ENCODE measurements around the gene GPI.

Gene GPI

DNA sequence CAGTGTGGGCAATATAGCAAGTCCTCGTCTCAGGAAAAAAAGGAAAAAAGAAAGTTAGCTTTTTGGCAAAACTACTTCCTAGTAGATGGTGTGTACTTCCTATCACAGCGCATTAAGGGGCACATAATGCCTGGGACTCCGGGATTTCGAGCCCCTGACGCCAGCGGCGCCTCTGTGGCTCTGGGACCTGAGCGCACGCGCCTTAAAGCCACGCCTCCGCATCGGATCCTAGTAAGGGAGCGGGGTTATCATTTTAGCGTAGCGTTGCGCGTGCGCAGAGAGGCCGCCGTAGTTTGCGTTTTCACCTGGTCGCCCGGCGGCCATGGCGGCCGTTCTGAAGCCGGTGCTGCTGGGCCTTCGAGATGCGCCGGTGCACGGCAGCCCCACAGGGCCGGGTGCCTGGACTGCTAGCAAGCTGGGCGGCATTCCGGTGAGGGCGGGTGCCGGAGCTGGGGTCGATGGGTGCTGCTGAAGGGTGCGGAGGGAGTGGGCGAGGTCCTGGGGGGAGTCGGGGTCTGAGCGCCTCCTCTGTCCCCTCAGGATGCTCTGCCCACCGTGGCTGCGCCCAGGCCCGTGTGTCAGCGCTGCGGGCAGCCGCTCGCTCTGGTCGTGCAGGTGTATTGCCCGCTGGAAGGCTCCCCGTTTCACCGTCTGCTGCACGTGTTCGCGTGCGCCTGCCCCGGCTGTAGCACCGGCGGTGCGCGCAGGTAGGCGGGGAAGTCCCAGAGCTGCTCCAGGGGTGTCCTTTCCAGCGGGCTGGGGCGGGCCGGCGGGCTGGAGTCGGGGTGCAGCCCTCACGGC lies 39.3 kb downstream of the GPI start, which contains the start of gene PDCD2L:
TSS of gene PDCD2L (plus strand) at position 291 of the 801 bp plus-strand sequence. CDS start at position 323, 32 bp downstream.
- peak; percentile 93 for DNase-seq (ENCODE audit: low read depth)

DNA sequence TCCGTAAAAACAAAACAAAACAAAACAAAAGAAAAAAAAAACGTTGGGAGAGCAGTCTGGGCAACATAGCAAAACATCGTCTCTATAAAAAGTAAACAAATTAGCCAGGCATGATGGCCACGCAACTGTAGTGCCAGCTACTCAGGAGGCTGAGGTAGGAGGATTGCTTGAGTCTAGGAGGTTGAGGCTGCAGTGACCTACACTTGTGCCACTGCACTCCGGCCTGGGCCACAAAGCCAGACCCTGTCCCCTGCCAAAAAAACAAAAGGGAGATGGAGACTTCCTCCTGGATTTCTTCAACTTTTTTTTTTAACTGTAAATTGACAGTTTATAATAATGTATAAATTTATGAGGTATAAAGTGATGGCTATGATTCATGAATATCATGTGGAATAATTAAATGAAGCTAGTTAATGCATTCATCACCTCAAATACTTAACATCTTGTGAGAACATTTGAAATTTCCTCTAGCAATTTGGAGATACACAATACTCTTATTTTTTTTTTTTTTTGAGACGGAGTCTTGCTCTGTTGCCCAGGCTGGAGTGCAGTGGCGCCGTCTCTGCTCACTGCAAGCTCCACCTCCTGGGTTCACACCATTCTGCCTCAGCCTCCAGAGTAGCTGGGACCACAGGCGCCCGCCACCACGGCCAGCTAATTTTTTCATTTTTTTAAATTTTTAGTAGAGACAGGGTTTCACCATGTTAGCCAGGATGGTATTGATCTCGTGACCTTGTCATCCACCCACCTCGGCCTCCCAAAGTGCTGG lies 41.1 kb downstream of the GPI start:
- no peak for DNase-seq (ENCODE audit: low read depth)

DNA sequence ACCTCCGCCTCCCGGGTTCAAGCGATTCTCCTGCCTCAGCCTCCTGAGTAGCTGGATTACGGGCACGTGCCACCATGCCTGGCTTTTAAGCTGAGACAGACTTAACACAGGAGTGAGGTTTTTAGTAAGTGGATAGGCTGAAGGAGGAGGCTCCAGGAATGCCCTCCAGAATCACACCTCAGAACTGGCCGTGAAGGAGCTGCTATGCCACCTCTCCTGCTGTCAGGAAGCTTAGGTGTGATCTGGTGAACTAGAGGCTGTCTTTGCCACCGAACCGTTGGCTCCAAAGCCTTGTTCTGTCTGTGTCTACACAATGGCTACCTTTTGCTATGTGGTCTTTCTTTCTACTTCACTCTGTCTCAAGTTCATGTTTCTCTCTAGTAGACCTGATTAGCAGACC lies 43.4 kb downstream of the GPI start:
- no peak for DNase-seq (ENCODE audit: low read depth)

DNA sequence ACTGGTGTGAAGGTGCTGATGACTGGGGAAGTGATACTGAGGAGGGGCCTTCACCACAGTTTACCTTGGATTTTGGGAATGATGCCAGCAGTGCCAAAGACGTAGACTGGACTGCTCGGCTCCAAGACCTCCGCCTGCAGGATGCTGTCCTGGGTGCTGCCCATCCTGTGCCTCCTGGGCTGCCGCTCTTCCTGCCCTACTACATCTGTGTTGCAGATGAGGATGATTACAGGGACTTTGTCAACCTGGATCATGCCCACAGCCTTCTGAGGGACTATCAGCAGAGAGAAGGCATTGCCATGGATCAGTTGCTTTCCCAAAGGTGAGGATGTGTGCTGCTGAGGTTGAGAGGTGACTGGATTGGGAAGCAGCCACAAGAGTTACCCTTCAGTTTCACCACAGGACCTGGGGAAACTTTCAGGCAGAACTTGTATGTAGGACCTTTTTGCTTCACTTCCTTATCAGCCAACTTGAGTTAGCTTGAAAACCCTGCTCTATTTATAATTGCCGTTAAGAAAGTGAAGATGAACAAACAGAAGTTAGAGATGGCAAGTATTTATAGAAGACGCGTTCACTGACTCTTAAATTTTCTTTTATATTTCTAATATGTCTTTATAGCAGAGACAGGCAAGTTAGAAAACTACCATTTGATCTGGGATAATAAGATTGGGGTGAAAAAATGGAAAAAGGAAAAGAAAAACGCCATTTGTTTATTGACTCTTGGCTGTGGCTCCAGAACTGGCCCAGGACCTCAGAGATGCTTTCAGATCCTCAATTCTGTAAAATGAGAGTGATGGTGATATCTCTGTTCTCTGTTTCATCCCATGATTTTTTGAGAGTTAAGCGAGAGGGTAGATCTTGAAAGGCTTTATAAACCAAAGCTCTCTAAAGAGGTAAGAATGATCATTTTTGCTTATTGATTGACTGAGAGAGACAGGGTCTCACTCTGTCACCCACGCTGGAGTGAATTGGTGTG lies 44.5 kb downstream of the GPI start:
- no peak for DNase-seq (ENCODE audit: low read depth)

DNA sequence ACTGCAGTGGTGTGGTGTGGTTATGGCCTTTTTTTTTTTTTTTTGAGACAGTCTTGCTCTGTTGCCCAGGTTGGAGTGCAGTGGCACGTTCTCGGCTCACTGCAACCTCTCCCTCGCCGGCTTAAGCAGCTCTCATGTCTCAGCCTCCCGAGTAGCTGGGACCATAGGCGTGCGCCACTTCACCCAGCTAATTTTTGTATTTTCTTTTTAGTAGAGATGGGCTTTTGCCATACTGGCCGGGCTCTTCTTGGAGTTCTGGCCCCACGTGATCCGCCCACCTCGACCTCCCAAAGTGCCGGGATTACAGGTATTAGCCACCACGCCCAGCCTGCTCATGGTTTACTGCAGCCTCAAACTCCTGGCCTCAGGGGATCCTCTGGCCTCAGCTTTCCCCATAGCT lies 46.2 kb downstream of the GPI start:
- DNase-seq (ENCODE audit: low read depth), result no peak

DNA sequence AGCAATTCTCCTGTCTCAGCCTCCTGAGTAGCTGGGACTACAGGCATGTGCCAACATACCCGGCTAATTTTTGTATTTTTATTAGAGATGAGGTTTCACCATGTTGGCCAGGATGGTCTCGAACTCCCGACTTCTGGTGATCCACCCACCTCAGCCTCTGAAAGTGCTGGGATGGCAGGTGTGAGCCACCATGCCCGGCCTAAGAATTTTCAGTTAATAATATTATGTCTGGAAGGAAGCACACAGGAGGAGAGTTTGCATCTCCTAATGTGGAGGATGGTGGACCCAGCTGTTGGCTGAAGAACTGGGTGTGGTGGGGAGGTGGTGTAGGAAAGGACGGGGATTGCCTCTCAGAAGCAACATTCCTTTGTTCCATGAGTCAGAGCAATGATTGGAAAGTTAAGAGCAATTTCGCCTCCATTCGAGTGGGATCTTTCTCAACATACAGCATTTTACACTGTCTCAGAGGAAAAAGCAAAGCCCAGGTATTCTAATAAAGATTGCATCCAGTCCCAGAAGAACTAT lies 51.1 kb downstream of the GPI start:
- peak; percentile 35 for DNase-seq (ENCODE audit: low read depth)

DNA sequence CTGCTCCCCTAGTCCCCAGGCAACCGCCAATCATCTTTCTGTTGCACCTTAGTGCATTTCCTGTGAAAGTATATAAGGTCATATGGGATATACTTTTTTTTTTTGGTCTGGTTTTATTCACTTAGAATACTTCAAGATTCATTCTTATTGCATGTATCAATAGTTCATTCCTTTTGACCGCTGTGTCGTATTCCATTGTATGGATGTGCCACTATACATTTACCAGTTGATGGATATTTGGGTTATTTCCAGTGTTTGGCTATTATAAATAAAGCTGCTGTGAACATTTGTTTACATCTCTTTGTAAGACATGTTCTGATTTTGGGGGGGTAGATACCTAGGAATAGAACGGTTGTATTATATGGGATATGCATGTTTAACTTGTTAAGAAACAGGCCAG lies 53.3 kb downstream of the GPI start:
- no peak for DNase-seq (ENCODE audit: low read depth)

DNA sequence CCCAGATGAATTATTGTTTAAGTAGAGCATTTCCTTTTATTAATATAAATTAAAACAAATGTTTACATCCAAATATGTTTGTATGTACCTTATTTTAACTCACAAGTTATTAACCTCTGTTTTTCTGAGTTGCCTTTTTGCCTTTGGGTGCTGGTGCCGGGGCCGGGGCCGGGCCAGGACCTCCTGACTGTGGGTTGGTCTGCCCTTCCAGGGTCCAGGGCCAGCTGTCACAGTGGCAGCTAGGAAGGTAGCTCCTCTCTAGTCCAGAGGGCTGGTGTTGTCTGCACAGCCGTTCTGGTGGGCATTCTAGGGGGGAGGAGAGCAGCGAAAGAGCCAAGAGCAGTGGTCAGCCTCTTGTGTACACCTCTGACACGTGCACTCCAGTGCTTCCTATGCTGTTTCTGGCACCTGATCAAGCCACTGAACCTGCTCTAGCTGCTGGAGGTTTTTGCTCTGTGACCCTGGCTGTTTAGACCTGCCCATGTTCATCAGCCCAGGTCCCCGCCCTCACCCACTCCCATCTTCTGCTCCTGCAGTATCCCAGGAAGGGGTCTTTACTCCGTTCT lies 61.2 kb downstream of the GPI start:
- DNase-seq (ENCODE audit: low read depth), result no peak

DNA sequence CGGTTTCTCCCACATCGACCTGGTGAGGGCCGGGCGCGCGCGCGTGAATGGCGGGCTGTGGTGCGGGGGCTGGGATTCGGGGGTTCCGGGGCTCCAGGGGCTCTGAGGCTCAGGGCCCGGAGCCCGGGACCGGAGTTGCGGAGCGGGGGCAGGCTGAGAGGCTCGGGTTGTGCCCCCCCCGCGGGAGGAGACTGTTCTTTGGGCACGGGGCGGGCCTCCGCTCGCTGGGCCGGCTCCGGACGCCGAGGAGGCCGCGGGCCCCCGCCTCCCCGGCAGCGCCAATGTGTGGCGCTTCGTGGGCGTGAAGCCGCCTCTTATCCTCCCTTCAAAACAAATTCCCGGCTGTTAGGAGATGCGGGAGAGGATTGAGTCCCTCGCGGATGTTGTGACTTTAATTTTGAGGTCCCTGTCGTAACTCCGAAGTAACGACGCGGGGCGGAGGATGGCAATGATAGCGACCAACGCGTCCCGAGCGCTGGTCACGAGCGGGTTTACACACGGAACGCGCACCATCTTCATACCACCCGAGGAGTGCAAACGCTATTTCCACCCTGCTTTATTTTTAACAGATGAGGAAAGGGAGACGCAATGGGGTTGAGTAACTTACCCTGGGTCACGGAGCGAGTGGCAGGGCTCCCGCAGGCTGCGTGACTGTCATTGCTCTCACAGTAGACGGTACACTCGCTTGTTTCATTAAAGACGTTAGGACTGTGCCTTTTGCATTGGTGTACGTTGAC lies 63.7 kb downstream of the GPI start:
- DNase-seq (ENCODE audit: low read depth), result peak; percentile 44

DNA sequence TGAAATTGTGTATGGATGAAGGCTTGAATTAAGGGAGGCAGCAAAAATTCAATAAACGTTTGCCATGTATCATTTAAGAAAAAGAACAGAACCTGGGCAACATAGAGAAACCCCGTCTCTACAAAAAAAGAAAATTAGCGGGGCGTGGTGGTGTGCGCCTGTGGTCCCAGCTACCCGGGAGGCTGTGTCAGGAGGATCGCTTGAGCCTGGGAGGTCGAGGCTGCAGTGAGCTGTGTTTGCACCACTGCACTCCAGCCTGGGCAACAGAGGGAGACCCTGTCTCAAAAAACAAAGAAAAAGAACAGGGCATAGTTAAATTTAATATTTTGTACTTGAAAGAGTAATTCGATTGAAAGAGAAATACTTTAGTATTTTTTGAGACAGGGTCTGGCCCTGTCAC lies 64.6 kb downstream of the GPI start:
- DNase-seq (ENCODE audit: low read depth), result no peak

DNA sequence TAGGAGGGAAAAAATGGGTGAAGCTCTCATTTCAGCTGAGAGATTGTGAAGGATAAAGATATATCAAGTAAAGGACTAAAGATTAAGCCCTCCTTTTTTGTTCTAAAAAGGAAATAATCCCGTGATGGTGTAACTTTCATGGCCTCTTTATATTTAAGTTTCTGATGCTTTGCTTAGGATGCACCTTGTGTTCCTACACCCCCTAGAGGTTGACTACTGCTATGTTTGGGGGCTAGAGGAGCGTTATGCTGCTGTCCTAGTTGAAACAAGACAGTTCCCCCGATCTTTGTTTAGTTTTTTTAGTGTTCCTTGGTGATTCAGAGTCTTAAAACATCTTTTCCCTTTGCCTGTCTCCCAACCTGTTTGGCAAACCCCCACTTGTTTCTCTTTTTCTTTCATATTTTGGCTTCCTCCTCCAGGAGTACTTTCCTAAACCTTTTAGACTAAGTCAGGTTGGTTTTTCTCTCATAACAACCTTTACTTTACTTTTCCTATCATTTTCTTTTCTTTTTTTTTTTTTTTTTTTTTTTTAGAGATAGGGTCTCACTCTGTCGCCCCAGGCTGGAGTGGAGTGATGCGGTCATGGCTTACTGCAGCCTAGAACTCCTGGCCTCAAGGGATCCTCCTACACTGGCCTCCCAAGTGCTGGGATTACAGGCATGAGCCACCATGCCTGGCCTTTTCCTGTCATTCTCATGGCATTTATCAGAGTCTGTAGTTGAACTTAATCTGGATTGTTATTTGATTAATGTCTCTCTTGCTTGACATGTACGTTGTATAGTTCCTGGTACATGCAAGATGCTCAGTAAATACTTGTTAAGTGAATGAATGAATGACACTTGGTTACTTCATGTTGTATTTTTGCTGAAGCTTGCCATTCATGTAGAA lies 66.0 kb downstream of the GPI start:
- peak; percentile 76 for DNase-seq (ENCODE audit: low read depth)

DNA sequence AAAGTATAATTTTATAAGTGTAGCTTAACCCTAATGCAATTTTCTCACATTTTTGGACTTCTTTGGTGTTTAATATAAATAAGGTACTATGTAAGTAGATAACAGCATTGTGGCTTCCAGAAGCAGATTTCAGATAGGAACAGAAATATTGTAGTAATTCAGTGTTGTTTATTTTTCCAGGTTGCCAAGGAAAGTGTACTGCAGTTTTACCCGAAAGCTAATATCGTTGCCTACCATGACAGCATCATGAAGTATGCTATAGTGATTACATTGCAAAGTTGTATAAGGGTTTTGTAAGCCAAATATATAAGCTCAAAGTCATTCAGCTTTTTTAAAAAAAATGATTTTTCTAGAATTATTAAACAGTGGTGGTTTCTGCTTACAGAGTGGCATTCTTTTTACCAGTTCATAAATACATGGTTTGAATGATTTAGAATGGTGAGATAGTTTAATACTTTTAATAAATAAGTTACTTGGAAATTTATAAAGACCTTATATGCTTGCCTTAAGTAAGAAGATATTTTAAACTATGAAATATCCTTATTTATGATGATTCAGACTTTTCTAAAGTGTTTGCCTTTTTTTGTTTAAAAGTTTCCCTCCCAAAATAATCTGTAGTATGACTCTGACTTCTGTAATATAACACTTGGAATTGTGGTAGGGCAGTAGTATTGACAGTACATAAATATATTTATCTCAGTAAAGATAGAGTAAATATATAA lies 66.8 kb downstream of the GPI start:
- no peak for DNase-seq (ENCODE audit: low read depth)

DNA sequence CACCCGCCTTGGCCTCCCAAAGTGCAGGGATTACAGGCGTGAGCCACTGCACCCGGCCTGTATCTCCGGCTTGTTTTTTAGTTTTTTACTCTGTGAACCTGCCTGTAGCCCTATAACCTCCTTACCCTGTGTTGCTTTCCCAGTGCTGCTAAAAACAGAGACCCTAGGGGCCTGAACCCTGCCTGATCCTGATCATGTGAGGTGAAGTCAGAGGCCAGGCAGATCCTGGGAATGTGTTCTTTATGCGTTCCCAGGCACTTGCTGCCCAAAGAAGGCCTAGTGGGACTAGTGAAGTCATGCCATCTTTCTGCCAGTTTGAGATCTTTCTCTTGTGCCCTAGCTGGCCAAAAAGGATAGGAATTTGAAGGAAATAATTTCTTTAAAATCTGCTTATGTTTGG lies 67.8 kb downstream of the GPI start:
- no peak for DNase-seq (ENCODE audit: low read depth)

DNA sequence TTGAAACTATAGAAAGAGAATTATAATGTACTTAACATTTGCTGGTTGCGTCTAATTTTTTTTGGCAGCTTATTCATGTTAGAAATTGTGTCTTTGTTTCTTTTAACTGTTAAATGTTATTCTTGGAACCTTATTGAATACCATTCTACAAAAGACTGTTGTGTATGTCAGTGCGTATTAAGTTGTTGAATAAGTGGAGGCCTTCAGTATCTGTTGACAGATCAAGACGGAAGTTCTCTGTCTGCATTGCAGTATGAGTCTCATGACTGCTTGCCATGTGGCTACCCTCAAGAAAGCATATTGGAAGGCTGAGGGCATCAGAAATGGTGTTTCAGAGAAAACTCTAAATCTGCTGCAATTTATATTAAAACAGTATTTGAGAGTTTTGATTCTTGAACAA lies 71.7 kb downstream of the GPI start:
- DNase-seq (ENCODE audit: low read depth), result no peak

DNA sequence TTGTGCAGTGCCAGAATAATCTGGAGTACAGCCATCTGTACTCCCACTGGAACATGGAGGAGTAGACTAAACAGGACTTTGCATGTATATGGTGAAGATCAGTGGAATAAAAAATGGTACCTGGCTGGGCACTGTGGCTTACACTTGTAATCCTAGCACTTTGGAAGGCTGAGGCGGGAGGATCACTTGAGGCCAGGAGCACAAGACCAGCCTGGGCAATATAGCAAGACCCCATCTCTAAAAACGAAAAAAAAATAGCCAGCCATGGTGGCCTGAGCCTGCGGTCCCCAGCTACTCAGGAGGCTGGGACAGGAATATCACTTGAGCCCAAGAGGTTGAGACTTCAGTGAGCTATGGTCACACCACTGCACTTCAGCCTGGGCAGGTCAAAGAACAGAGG lies 83.2 kb downstream of the GPI start:
- no peak for DNase-seq (ENCODE audit: low read depth)

Data from ELR (cell line).